ENCODE results near the gene ZFYVE28. TPM values are rescaled to one million over a fixed set of nuclear protein-coding genes. Genes with fewer than 3 reads are reported as not detected.

ZFYVE28 gene
- total RNA-seq, 3 donors from 2014 or later (not counting 1 experiment from before 2014, with no cell fraction given), result 85.4 to 107 (median 104) TPM

- 95% methylated on average over 27 of the region's 27 CpGs for WGBS (ENCODE audit: insufficient coverage)
- Histone ChIP-seq H3K27me3 (ENCODE audit: control insufficient read depth, insufficient read depth, low read length) (no peaks in the 10 kb centered on the region), H3K4me1 (ENCODE audit: control insufficient read depth, insufficient read depth, low read length) (peaks cover 48% of the 10 kb centered on the region), H3K4me3 (ENCODE audit: low read length) (no peak overlapping the region), H3K9me3 (ENCODE audit: control insufficient read depth, insufficient read depth, low read length) (no peaks in the 10 kb centered on the region), H3K36me3 (ENCODE audit: control insufficient read depth, insufficient read depth, low read length) (no peaks in the 10 kb centered on the region), H3K27ac (ENCODE audit: low read length) (no peak overlapping the region)
- ATAC-seq, result no peak
- Mint-ChIP-seq H3K4me3 (no peak overlapping the region), H3K9me3 (no peaks in the 10 kb centered on the region), H3K27me3 (ENCODE audit: low read depth in 2 of 2) (no peaks in the 10 kb centered on the region), H3K36me3 (no peaks in the 10 kb centered on the region), H3K27ac (peak overlapping the region; percentile 95 to 97), H3K4me1 (peaks cover 30 to 45% of the 10 kb centered on the region in 2 donors)
- TF ChIP-seq, protein P1, sequence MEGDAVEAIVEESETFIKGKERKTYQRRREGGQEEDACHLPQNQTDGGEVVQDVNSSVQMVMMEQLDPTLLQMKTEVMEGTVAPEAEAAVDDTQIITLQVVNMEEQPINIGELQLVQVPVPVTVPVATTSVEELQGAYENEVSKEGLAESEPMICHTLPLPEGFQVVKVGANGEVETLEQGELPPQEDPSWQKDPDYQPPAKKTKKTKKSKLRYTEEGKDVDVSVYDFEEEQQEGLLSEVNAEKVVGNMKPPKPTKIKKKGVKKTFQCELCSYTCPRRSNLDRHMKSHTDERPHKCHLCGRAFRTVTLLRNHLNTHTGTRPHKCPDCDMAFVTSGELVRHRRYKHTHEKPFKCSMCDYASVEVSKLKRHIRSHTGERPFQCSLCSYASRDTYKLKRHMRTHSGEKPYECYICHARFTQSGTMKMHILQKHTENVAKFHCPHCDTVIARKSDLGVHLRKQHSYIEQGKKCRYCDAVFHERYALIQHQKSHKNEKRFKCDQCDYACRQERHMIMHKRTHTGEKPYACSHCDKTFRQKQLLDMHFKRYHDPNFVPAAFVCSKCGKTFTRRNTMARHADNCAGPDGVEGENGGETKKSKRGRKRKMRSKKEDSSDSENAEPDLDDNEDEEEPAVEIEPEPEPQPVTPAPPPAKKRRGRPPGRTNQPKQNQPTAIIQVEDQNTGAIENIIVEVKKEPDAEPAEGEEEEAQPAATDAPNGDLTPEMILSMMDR (IDR thresholded peaks at IDR 0.05), result no peak
- intact Hi-C loops (cut with micrococcal nuclease), result no loop called here
- DNase-seq, result no peak
Measured at GRCh38 chr4:2285613-2286381, 132.6 kb downstream of the ZFYVE28 start.

- H3K36me3 Mint-ChIP-seq, result no peaks in the 10 kb centered on the region
- no peak overlapping the region for H3K4me3 Mint-ChIP-seq
Measured at GRCh38 chr4:2284934-2285612, 133.4 kb downstream of the ZFYVE28 start.

GRCh38 chr4:2284161-2284933, 134.1 kb downstream of the ZFYVE28 start:
- H3K27ac Mint-ChIP-seq, result peak overlapping the region; percentile 95 to 97
- no peak overlapping the region for H3K4me3 ChIP-seq (ENCODE audit: low read length)
- no peaks in the 10 kb centered on the region for H3K36me3 Mint-ChIP-seq
- peaks cover 38% of the 10 kb centered on the region for H3K4me1 ChIP-seq (ENCODE audit: control insufficient read depth, insufficient read depth, low read length)
- H3K36me3 ChIP-seq (ENCODE audit: control insufficient read depth, insufficient read depth, low read length), result no peaks in the 10 kb centered on the region
- no peak overlapping the region for H3K27ac ChIP-seq (ENCODE audit: low read length)
- WGBS (ENCODE audit: insufficient coverage), result 96% methylated on average over 23 of the region's 23 CpGs
- no peaks in the 10 kb centered on the region for H3K9me3 Mint-ChIP-seq
- ATAC-seq, result no peak
- no peak overlapping the region for H3K4me3 Mint-ChIP-seq
- H3K9me3 ChIP-seq (ENCODE audit: control insufficient read depth, insufficient read depth, low read length), result no peaks in the 10 kb centered on the region
- no peak for DNase-seq
- H3K27me3 ChIP-seq (ENCODE audit: control insufficient read depth, insufficient read depth, low read length), result no peaks in the 10 kb centered on the region
- H3K27me3 Mint-ChIP-seq (ENCODE audit: low read depth in 2 of 2), result no peaks in the 10 kb centered on the region
- H3K4me1 Mint-ChIP-seq, result peaks cover 27 to 46% of the 10 kb centered on the region in 2 donors
- intact Hi-C loops (cut with micrococcal nuclease), result loop anchor here (5.0 kb wide), 2 partner anchors 42 to 183 kb away; partner anchors contain the start of genes HAUS3, POLN and RNF4
- TF ChIP-seq, protein P1 (IDR thresholded peaks at IDR 0.05), result no peak

More at GRCh38 chr4:2284934-2285612, 133.4 kb downstream of the ZFYVE28 start:
- Histone ChIP-seq H3K27ac (ENCODE audit: low read length) (no peak overlapping the region), H3K4me3 (ENCODE audit: low read length) (no peak overlapping the region), H3K27me3 (ENCODE audit: control insufficient read depth, insufficient read depth, low read length) (no peaks in the 10 kb centered on the region), H3K4me1 (ENCODE audit: control insufficient read depth, insufficient read depth, low read length) (peaks cover 45% of the 10 kb centered on the region), H3K36me3 (ENCODE audit: control insufficient read depth, insufficient read depth, low read length) (no peaks in the 10 kb centered on the region), H3K9me3 (ENCODE audit: control insufficient read depth, insufficient read depth, low read length) (no peaks in the 10 kb centered on the region)
- TF ChIP-seq, protein P1 (IDR thresholded peaks at IDR 0.05), result no peak
- intact Hi-C loops (cut with micrococcal nuclease), result loop anchor here (5.0 kb wide), 2 partner anchors 43 to 182 kb away; partner anchors contain the start of genes HAUS3, POLN and RNF4
- 65% methylated on average over 15 of the region's 15 CpGs for WGBS (ENCODE audit: insufficient coverage)
- no peaks in the 10 kb centered on the region for H3K27me3 Mint-ChIP-seq (ENCODE audit: low read depth in 2 of 2)
- ATAC-seq (no peak), DNase-seq (peak in 1 of 2 donors; percentile 51)
- H3K27ac Mint-ChIP-seq, result peak overlapping the region; percentile 95 to 97
- H3K9me3 Mint-ChIP-seq, result no peaks in the 10 kb centered on the region
- H3K4me1 Mint-ChIP-seq, result peaks cover 31 to 44% of the 10 kb centered on the region in 2 donors

Data from natural killer cell (primary cell).